ENCODE results near the gene WDR44. TPM values are rescaled to one million over a fixed set of nuclear protein-coding genes. Genes with fewer than 3 reads are reported as not detected.
"Not testable (repeated sequence)": the region's sequence is repeated elsewhere in the genome, so short reads cannot be mapped to it uniquely, and the experiment has no call there.

Gene WDR44
- 10 to 100 TPM; 17.9 to 20.8 TPM for total RNA-seq
- 1 to 10 TPM; 7.2 to 8.6 (median 8.3) TPM for polyA plus RNA-seq
- total RNA-seq: 25.3 to 46.3 (median 39.1) reads per million in 6 experiments

- Mint-ChIP-seq H3K9me3 (no peaks in the 10 kb centered on the region), H3K27ac (peak within 1 kb of the TSS; percentile 94 to 99 (median 98)), H3K4me1 (peaks cover 12 to 32% (median 29%) of the 10 kb centered on the region in 4 donors), H3K36me3 (no peaks in the 10 kb centered on the region), H3K4me3 (peak within 1 kb of the TSS; percentile 97 to 100 (median 98)), H3K27me3 (no peaks in the 10 kb centered on the region)
- DNase-seq (peak; percentile 81 to 97 (median 92)), ATAC-seq (peak; percentile 88 to 89)
- POLR2A ChIA-PET: interaction anchor here (1.3 kb wide), 1 partner anchor 15 kb away, joined by 4 read pairs; no protein-coding TSS in a partner anchor
Observed at GRCh38 chrX:118345464-118346257, at the start of gene WDR44. Gene WDR44 (plus strand): TSS chrX:118346106. CDS start chrX:118346504, 398 bp downstream.

DNA sequence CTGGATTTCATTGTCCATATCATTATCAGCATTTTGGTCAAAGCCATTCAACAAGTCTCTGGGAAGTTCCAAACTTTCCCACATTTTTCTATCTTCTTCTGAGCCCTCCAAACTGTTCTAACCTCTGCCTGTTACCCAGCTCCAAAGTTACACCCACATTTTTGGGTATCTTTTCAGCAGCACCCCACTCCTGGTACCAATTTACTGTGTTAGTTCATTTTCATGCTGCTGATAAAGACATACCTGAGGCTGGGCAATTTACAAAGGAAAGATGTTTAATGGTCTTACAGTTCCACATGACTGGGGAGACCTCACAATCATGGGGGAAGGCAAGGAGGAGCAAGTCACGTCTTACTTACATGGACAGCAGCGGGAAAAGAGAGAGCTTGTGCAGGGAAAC, 40.1 kb upstream of the WDR44 start:
- H3K27ac Mint-ChIP-seq, H3K4me3 Mint-ChIP-seq, DNase-seq, H3K4me1 Mint-ChIP-seq, POLR2A ChIA-PET, ATAC-seq, H3K27me3 Mint-ChIP-seq: not testable (repeated sequence)
- Mint-ChIP-seq H3K9me3 (peaks cover 0 to 48% (median 5%) of the 10 kb centered on the region in 9 donors), H3K36me3 (peaks cover 2 to 22% (median 15%) of the 10 kb centered on the region in 3 donors)

- Mint-ChIP-seq H3K4me3 (no peak overlapping the region), H3K9me3 (peaks cover 0 to 2% (median 0%) of the 10 kb centered on the region in 9 donors), H3K36me3 (no peaks in the 10 kb centered on the region), H3K27me3 (peaks cover 0 to 13% (median 7%) of the 10 kb centered on the region in 5 donors), H3K27ac (no peak overlapping the region), H3K4me1 (no peaks in the 10 kb centered on the region)
- DNase-seq: no peak
- POLR2A ChIA-PET: no interaction called here
- ATAC-seq: no peak
Observed at GRCh38 chrX:118315529-118315928, 30.4 kb upstream of the WDR44 start.

- no peak overlapping the region for H3K27ac Mint-ChIP-seq
- peaks cover 0 to 5% (median 1%) of the 10 kb centered on the region in 4 donors for H3K4me1 Mint-ChIP-seq
- no peak overlapping the region for H3K4me3 Mint-ChIP-seq
- H3K36me3 Mint-ChIP-seq: no peaks in the 10 kb centered on the region
- POLR2A ChIA-PET: no interaction called here
- DNase-seq (no peak), ATAC-seq (no peak)
- no peaks in the 10 kb centered on the region for H3K9me3 Mint-ChIP-seq
- H3K27me3 Mint-ChIP-seq: no peaks in the 10 kb centered on the region
Observed at GRCh38 chrX:118324588-118324987, 21.3 kb upstream of the WDR44 start.

GRCh38 chrX:118325453-118325852, 20.5 kb upstream of the WDR44 start:
- H3K4me1 Mint-ChIP-seq: peaks cover 0 to 5% (median 1%) of the 10 kb centered on the region in 4 donors

GRCh38 chrX:118329175-118329574, 16.7 kb upstream of the WDR44 start:
- peaks cover 0 to 5% (median 1%) of the 10 kb centered on the region in 4 donors for H3K4me1 Mint-ChIP-seq
- H3K27ac Mint-ChIP-seq: no peak overlapping the region
- POLR2A ChIA-PET: no interaction called here
- ATAC-seq (no peak), DNase-seq (no peak)
- no peaks in the 10 kb centered on the region for H3K36me3 Mint-ChIP-seq
- no peaks in the 10 kb centered on the region for H3K27me3 Mint-ChIP-seq
- no peak overlapping the region for H3K4me3 Mint-ChIP-seq
- H3K9me3 Mint-ChIP-seq: no peaks in the 10 kb centered on the region

More at GRCh38 chrX:118325453-118325852, 20.5 kb upstream of the WDR44 start:
- DNase-seq: peak in 1 of 10 donors; percentile 2
- Mint-ChIP-seq H3K9me3 (no peaks in the 10 kb centered on the region), H3K27me3 (no peaks in the 10 kb centered on the region), H3K36me3 (no peaks in the 10 kb centered on the region), H3K4me3 (no peak overlapping the region), H3K27ac (no peak overlapping the region)
- POLR2A ChIA-PET: no interaction called here
- no peak for ATAC-seq

- DNase-seq: no peak
- Mint-ChIP-seq H3K4me1 (no peaks in the 10 kb centered on the region), H3K36me3 (no peaks in the 10 kb centered on the region), H3K27me3 (no peaks in the 10 kb centered on the region), H3K9me3 (no peaks in the 10 kb centered on the region), H3K4me3 (no peak overlapping the region), H3K27ac (no peak overlapping the region)
- POLR2A ChIA-PET: no interaction called here
- no peak for ATAC-seq
Observed at GRCh38 chrX:118337687-118338086, 8.2 kb upstream of the WDR44 start.

DNA sequence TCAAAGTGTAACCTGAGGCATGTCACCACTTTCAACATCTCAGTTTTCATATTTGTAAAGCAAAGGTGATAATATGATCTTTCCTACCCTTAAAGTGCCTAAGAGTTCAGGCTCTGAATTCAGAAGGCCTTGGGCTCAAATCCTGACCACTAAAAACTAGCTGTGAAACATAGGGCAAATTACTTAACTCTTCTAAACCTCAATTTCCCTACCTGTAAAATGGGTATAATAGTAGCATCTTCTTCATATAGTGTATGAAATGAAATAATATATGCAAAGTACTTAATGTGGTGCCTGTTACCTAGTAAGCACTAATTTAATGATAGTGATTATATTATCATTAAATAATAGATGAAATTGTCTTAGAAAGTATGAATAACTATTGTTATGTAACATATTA, 7.0 kb upstream of the WDR44 start:
- Mint-ChIP-seq H3K4me1 (no peaks in the 10 kb centered on the region), H3K4me3 (no peak overlapping the region), H3K9me3 (no peaks in the 10 kb centered on the region), H3K36me3 (no peaks in the 10 kb centered on the region), H3K27me3 (no peaks in the 10 kb centered on the region), H3K27ac (no peak overlapping the region)
- ATAC-seq (no peak), DNase-seq (no peak)
- POLR2A ChIA-PET: no interaction called here

DNA sequence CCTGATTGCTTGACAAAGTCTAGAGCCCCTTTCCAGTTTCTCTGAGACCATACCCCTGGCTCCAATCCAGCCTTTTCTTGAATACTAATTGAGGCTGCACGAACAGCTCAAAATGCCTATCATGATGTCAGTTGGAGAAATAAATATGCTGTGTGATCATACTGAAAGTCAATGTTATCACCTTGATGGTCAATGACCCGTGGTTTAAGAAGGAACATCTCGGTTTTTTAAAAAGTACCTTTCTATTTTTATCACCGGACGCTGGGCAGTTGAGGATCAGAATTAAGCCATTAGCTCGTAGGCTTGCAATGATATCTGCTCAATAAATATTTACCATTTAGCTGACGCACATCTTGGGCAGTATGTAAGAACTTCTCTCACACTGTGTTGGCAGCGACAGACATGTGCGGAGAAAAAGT, 852 bp upstream of the WDR44 start:
- DNase-seq (no peak), ATAC-seq (no peak)
- Mint-ChIP-seq H3K4me3 (peak overlapping the region; percentile 97 to 100 (median 98)), H3K27ac (peak overlapping the region; percentile 94 to 99 (median 98)), H3K9me3 (no peaks in the 10 kb centered on the region), H3K27me3 (no peaks in the 10 kb centered on the region), H3K4me1 (peaks cover 9 to 26% (median 23%) of the 10 kb centered on the region in 4 donors), H3K36me3 (no peaks in the 10 kb centered on the region)
- POLR2A ChIA-PET: no interaction called here

GRCh38 chrX:118346258-118347094, 570 bp downstream of the WDR44 start:
- H3K4me3 Mint-ChIP-seq: peak overlapping the region; percentile 97 to 100 (median 98)
- H3K27me3 Mint-ChIP-seq: no peaks in the 10 kb centered on the region
- peak overlapping the region; percentile 94 to 99 (median 98) for H3K27ac Mint-ChIP-seq
- ATAC-seq (peak; percentile 55 to 62), DNase-seq (peak in 9 of 10 donors; percentile 36 to 72 (median 45))
- H3K9me3 Mint-ChIP-seq: no peaks in the 10 kb centered on the region
- no peaks in the 10 kb centered on the region for H3K36me3 Mint-ChIP-seq
- peaks cover 12 to 39% (median 33%) of the 10 kb centered on the region in 4 donors for H3K4me1 Mint-ChIP-seq
- POLR2A ChIA-PET: interaction anchor here (1.3 kb wide), 1 partner anchor 14 kb away, joined by 4 read pairs; no protein-coding TSS in a partner anchor

DNA sequence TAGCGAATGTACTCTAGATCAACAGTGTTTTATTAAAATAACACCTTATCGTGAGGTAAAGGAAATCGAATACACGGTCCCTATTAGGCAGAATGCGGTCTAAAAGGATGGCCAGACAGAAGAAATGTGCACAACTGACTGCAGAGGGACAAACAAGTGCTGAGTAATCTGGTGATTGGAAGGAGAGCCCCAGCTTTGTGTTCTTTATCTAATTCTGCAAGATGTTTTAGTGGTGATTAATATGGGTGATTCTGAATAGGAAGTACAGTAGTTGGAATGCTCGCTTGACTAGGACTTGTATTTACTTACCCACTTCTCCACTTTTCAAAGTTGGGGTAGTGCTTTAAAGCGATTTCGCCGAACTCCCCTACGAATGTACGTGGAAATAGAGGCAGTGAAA, 1.2 kb downstream of the WDR44 start:
- Mint-ChIP-seq H3K27me3 (no peaks in the 10 kb centered on the region), H3K4me3 (peak overlapping the region; percentile 97 to 100 (median 98)), H3K4me1 (peaks cover 12 to 40% (median 34%) of the 10 kb centered on the region in 4 donors), H3K27ac (peak overlapping the region; percentile 94 to 99 (median 98)), H3K36me3 (no peaks in the 10 kb centered on the region), H3K9me3 (no peaks in the 10 kb centered on the region)
- no peak for DNase-seq
- no peak for ATAC-seq
- POLR2A ChIA-PET: interaction anchor here (1.3 kb wide), 1 partner anchor 14 kb away, joined by 4 read pairs; no protein-coding TSS in a partner anchor

DNA sequence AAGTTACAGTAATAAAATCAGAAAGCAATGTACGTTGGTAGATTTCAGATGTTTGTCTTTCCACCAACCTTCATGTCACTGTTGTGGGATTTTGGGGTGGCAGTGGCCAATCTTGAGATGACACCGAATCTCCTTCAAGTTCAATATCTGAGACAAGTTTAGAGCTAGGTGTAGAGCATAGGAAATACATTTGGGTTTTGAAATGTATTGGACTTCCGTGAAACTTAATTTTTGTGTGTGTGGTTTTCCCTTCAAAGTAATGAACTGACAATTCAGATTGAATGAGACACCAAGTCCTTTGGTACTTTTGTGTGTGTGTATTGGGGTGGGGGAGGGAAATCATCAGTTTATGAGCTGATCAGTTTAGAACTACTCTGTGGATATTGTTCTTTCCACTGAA, 1.8 kb downstream of the WDR44 start:
- POLR2A ChIA-PET: no interaction called here
- Mint-ChIP-seq H3K27me3 (no peaks in the 10 kb centered on the region), H3K27ac (peak overlapping the region; percentile 17 to 99 (median 98)), H3K36me3 (no peaks in the 10 kb centered on the region), H3K9me3 (no peaks in the 10 kb centered on the region), H3K4me3 (peak overlapping the region; percentile 97 to 100 (median 98)), H3K4me1 (peaks cover 15 to 44% (median 38%) of the 10 kb centered on the region in 4 donors)
- ATAC-seq: no peak
- peak in 1 of 10 donors; percentile 7 for DNase-seq
